Ascending aorta (tissue), 2 donors: ENCODE measurements around the gene TMEM151B. TPM values are rescaled to one million over a fixed set of nuclear protein-coding genes. Genes with fewer than 3 reads are reported as not detected.

Experiments used
- DNase-seq, 2 donors: peaks; one replicate each; pipeline ENCODE4 v3.0.0-alpha.2; 2019; ENCODE audit warnings: low spot score in 2 of 2
- H3K27ac ChIP-seq, 2 donors: fragments of 200-600 bp; sonication (generic); one replicate each; pipeline ENCODE4 v1.5.1; 2016 to 2017; ENCODE audit warnings: mild to moderate bottlenecking in 1 of 2
- H3K27me3 ChIP-seq: fragments of 200-600 bp; sonication (generic); one replicate; pipeline ENCODE4 v1.5.1; 2017
- H3K36me3 ChIP-seq, 2 donors: fragments of 200-600 bp; sonication (generic); one replicate each; pipeline ENCODE4 v1.5.1; 2016
- H3K4me1 ChIP-seq, 2 donors: fragments of 200-600 bp; sonication (generic); one replicate each; pipeline ENCODE4 v1.5.1; 2016 to 2017; ENCODE audit warnings: mild to moderate bottlenecking in 1 of 2
- H3K4me3 ChIP-seq, 2 donors: fragments of 200-600 bp; sonication (generic); one replicate each; pipeline ENCODE4 v1.5.1; 2016 to 2017; ENCODE audit warnings: mild to moderate bottlenecking in 1 of 2
- H3K9me3 ChIP-seq, 2 donors: fragments of 200-600 bp; sonication (generic); one replicate each; pipeline ENCODE4 v1.5.1; 2016
- CTCF ChIP-seq, 3 experiments: fragments of 200-600 bp in 2 of 3; fragments of 450-650 bp in 1 of 3; sonication (generic) in 2 of 3; IDR thresholded peaks; one replicate each; pipeline ENCODE4 v1.5.1; 2016 to 2019; ENCODE audit warnings: antibody characterized with exemption in 3 of 3, mild to moderate bottlenecking in 1 of 3, moderate library complexity in 1 of 3
- intact Hi-C: fragments of 100-400 bp; cut with DNase I; formaldehyde crosslinking; loops from one replicate; pipeline ENCODE4 v1.15.1; 2023
- total RNA-seq: library from RNA; depleted of rRNA; stranded (reverse); fragments of >200 nt; gene quantifications from one replicate; pipeline ENCODE4 v1.1.0, GENCODE V29; 2016

The TMEM151B gene
- total RNA-seq, 1 donor from 2014 or later: not detected

GRCh38 chr6:44237813-44238433 is 32.3 kb upstream of the TMEM151B start:
- intact Hi-C loops: loop anchor here (1.0 to 5.0 kb wide), 5 partner anchors 8 to 611 kb away; partner anchors contain the start of genes GTPBP2, NFKBIE and SLC35B2
- no peaks in the 10 kb centered on the region for H3K9me3 ChIP-seq
- peaks cover 25 to 50% of the 10 kb centered on the region in 2 donors for H3K4me1 ChIP-seq
- peak overlapping the region; percentile 51 to 79 for H3K4me3 ChIP-seq
- DNase-seq: peak; percentile 72 to 93
- peak overlapping the region; percentile 97 to 100 for H3K27ac ChIP-seq
- H3K27me3 ChIP-seq: no peaks in the 10 kb centered on the region
- H3K36me3 ChIP-seq: peaks cover 6 to 16% of the 10 kb centered on the region in 2 donors
- TF ChIP-seq CTCF (IDR thresholded peaks at IDR 0.05): peak; percentile 97 to 99 (median 98)

DNA sequence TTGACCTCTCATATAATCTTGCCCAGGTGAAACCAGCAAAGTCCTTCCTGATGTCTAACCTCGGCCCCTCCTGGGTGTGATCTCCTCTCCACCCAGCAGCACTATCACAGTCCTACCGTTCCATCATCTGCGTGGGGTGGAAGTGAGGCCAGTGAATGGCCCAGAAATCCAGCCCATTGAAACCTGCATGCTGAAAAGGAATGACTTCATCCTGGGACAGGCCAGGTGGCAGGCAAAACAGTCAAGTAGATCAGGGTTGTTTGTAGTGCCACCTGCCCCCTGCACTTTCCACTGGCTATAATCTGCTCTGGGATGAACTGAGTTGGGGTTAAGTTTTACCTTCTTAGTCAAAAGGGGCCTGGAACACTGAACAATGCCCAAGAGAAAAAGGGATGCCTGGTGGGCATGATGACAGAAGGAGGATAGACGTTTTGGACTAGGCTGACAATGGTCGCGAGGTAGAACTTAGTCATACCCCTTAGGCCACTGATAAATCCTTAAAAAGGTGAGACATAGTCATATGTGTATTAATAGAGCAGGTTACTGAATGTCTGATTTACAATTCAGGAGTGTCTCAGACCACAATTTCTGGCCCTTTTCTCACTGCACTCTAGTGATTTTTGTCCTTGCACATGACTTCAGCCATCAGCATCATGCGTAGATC is 31.4 kb upstream of the TMEM151B start:
- Histone ChIP-seq H3K4me1 (peaks cover 16 to 41% of the 10 kb centered on the region in 2 donors), H3K36me3 (peaks cover 4 to 9% of the 10 kb centered on the region in 2 donors), H3K27ac (peak overlapping the region; percentile 97 to 100), H3K4me3 (no peak overlapping the region), H3K9me3 (no peaks in the 10 kb centered on the region), H3K27me3 (no peaks in the 10 kb centered on the region)
- no peak for DNase-seq
- no peak for TF ChIP-seq CTCF (IDR thresholded peaks at IDR 0.05)
- intact Hi-C loops: loop anchor here (1.0 to 5.0 kb wide), 3 partner anchors 7 to 612 kb away; partner anchors contain the start of genes GTPBP2 and SLC35B2

GRCh38 chr6:44243345-44243744 is 26.9 kb upstream of the TMEM151B start:
- TF ChIP-seq CTCF (IDR thresholded peaks at IDR 0.05): no peak
- H3K27me3 ChIP-seq: no peaks in the 10 kb centered on the region
- H3K36me3 ChIP-seq: no peaks in the 10 kb centered on the region
- H3K4me1 ChIP-seq: peaks cover 0 to 13% of the 10 kb centered on the region in 2 donors
- no peak overlapping the region for H3K4me3 ChIP-seq
- intact Hi-C loops: no loop called here
- H3K9me3 ChIP-seq: no peaks in the 10 kb centered on the region
- no peak overlapping the region for H3K27ac ChIP-seq
- no peak for DNase-seq

- Histone ChIP-seq H3K4me1 (peaks cover 0 to 22% of the 10 kb centered on the region in 2 donors), H3K27ac (peak overlapping the region; percentile 99 to 100), H3K27me3 (no peaks in the 10 kb centered on the region), H3K36me3 (peaks cover 18 to 19% of the 10 kb centered on the region in 2 donors), H3K9me3 (no peaks in the 10 kb centered on the region), H3K4me3 (peak overlapping the region; percentile 92 to 99)
- intact Hi-C loops: loop anchor here (5.0 kb wide), 2 partner anchors 473 to 1073 kb away; partner anchors contain the start of genes SRF and VEGFA
- no peak for TF ChIP-seq CTCF (IDR thresholded peaks at IDR 0.05)
- DNase-seq: no peak
Measured at GRCh38 chr6:44245391-44245911, 24.8 kb upstream of the TMEM151B start.

- Histone ChIP-seq H3K9me3 (no peaks in the 10 kb centered on the region), H3K4me3 (peak overlapping the region; percentile 92 to 99), H3K27me3 (no peaks in the 10 kb centered on the region), H3K36me3 (peaks cover 24 to 25% of the 10 kb centered on the region in 2 donors), H3K4me1 (peaks cover 0 to 23% of the 10 kb centered on the region in 2 donors), H3K27ac (peak overlapping the region; percentile 99 to 100)
- peak; percentile 70 to 94 for DNase-seq
- peak in 1 of 3 experiments; percentile 41 for TF ChIP-seq CTCF (IDR thresholded peaks at IDR 0.05)
- intact Hi-C loops: loop anchor here (1.0 to 5.0 kb wide), 5 partner anchors 8 to 1074 kb away; partner anchors contain the start of genes MRPL14, SRF, TMEM63B and VEGFA
Measured at GRCh38 chr6:44245912-44246662, 24.2 kb upstream of the TMEM151B start.
